GM12872 (cell line): Measurements from ENCODE around the gene AGAP1.

Source experiments
- TF ChIP-seq, protein P1 (sequence below): IDR thresholded peaks from 3 replicates; pipeline ENCODE4 v1.5.1; 2011; ENCODE audit warnings: low read depth, mild to moderate bottlenecking, low read length, moderate library complexity; ENCODE audit not compliant: insufficient read depth

The AGAP1 gene

DNA sequence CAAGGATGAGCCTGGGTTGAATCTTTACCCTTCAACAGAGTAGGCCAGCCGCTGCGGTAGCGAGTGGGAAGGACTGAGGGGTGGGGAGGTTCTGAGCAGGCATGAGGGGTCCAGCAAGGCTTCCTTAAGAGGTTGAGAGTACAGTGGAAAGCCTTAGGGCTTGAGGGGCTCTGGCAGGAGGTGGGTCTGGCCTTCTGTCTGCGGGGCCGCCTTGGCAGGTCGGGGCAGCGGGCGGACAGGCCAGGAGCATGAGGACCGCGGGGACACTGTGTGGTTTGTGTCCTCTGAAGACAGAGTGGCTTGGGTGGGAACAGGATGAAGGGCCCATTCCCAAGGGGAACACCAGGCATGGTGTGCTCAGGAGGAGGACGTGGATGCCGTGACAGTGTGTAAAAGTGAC is 250.3 kb downstream of the AGAP1 start:
- TF ChIP-seq, protein P1, sequence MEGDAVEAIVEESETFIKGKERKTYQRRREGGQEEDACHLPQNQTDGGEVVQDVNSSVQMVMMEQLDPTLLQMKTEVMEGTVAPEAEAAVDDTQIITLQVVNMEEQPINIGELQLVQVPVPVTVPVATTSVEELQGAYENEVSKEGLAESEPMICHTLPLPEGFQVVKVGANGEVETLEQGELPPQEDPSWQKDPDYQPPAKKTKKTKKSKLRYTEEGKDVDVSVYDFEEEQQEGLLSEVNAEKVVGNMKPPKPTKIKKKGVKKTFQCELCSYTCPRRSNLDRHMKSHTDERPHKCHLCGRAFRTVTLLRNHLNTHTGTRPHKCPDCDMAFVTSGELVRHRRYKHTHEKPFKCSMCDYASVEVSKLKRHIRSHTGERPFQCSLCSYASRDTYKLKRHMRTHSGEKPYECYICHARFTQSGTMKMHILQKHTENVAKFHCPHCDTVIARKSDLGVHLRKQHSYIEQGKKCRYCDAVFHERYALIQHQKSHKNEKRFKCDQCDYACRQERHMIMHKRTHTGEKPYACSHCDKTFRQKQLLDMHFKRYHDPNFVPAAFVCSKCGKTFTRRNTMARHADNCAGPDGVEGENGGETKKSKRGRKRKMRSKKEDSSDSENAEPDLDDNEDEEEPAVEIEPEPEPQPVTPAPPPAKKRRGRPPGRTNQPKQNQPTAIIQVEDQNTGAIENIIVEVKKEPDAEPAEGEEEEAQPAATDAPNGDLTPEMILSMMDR = no peak

DNA sequence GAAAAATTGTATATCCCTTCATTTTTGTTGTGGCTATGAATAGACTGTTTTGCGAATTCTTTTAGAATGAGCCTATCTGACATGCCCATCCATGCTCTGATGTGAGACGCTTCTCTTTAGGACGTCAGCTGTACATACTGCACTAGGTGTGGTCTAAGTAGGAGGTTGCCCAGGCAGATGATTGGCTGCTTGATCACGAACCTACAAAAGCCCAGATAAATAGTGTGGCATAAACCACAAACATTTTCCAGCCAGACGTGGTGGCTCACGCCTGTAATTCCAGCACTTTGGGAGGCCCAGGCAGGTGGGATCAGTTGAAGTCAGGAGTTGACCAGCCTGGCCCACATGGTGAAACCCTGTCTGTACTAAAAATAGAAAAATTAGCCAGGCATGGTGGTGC is 251.8 kb downstream of the AGAP1 start:
- TF ChIP-seq, protein P1 = no peak

DNA sequence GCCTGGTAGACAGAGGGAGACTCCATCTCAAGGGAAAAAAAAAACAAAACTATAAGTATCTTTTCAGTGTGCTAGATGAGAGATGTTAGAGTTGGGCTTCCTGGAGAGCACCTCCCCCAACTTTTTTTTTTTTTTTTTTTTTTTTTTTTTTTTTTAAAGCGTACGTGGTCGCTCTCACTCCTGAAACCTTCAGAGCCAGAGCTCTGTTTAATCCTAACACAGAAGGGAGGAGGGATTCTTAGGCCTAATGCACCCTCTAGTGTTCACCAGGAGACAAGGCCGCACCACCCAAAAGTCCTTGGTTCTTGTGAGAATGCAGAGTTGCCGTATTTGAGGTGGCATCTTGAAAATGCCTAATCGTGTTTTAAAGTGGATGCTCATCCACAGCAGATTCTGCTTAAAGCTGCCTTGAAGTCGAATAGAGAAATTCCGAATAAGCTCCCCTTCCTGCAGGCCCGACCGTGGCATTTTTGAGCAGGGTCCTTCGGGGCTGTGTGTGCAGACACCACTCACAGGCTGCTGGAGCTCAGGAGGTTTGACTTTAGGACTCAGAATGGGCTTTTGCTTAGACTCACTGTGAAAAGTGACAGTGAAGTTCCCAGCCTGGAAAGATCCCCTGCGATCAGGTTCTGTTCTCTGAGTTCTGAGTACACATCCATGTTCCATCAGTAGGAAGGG is 252.6 kb downstream of the AGAP1 start:
- TF ChIP-seq, protein P1 = peak; percentile 76

DNA sequence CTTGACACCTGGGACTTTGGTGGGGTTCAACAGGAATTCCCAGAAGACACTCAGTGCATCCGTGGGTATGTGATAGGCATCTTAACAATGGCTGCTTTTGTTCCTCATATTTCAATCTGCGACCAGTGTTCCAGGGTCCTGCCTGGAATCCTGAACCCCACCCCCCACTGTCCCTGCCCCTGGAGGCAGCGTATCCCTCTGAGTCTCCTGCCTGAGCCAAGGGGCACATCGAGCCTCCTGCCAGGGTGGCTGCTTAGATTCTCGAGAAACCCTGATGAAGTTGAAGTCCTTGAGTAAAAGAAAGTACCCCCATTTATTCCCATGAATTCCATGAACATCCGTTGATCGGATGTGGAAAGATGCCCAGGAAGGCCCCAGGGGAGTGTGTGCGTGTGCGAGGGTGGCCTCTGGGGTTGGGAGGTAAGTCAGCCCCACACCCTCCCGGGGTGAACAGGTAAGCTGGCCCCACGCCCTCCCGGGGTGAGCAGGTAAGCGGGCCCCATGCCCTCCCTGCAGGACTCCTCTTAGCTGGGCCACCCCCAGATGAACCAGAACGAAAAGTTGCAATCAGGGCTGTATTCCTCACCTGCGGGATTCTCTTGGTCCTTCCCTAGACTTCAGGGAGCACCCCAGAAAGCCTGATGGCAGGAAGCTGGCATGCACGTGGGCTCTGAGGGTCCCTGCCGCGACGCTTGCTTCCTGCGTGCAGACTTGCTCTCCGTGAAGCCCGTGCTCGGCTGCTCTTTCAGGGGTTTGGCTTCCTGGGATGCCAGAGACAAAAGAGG is 253.3 kb downstream of the AGAP1 start:
- TF ChIP-seq, protein P1 = no peak

DNA sequence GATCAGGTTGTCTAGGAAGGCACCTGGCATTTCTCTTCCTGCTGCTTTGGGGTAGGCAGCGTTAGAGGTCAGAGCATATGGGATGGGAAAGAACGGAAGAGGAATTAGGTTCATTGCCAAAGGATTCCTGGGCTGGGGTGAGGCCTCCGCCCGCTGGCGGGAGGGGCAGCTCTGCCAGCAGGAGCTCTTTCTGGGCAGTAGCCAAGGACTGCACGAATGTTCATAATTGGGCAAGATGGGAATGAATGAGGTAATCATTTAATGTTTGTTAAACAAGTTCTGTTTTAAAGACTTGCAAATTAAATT is 253.9 kb downstream of the AGAP1 start:
- TF ChIP-seq, protein P1 = no peak

DNA sequence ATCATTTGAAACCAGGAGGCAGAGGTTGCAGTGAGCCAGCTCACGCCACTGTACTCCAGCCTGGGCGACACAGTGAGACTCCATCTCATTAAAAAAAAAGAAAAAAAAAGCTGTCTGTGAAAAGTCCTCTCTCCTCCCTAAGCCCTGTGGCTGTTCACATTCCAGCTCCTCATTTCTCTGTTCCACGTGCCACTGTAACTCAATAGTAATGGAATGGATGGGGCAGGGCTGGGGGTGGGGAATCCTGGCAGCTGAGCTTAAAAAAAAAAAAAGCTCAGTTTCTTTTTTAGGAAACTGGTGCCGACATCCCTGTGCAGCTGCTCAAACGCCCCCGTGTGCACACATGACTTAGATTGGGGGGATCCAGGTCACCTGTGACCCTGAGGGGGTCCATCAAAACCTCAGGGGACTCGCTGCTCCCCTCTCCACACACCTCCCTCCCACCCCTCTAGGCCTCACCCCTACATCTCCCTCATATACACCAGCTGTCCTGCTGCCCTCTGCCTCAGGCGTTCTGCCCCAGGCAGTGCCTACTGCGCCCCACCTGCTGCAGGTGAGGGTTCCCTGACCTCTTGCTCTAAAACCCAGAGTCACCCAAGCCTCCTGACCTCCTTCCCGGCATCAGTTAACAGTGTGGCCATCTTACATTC is 255.4 kb downstream of the AGAP1 start:
- TF ChIP-seq, protein P1 = no peak

DNA sequence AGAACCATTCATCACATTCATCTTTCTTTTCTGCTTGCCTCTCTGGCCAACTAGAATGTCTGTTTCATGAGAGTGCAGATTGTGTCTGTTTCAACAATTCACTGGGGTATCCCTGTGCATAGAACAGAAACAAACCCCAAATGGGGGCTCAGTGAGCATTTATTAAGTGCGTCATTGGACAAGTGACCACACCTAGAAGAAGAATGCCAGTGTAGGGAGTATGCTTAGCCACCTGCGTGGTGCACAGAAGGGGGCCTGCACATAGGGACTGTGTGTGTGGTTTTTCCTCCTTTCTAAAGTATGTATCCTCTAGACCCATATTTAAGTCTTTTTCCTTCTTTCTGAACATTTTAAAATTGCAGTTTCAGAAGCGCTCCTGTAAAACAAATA is 255.9 kb downstream of the AGAP1 start:
- TF ChIP-seq, protein P1 = no peak
